SU-DHL-6 (cell line): ENCODE measurements around the gene RELN.

ENCODE experiments used
- H2AFZ ChIP-seq: fragments of 200-600 bp; sonication (generic); 2 replicates; pipeline ENCODE4 v1.6.1; 2014; ENCODE audit warnings: low read depth, mild to moderate bottlenecking, moderate library complexity, mixed read lengths, antibody characterized with exemption, low read length; ENCODE audit not compliant: severe bottlenecking
- H3F3A ChIP-seq: fragments of 200-600 bp; shearing (Covaris generic); 2 replicates; pipeline ENCODE4 v1.6.0; 2016; ENCODE audit warnings: antibody characterized with exemption, mild to moderate bottlenecking; ENCODE audit not compliant: insufficient read depth
- H3K27ac ChIP-seq: fragments of 200-600 bp; sonication (generic); 2 replicates; pipeline ENCODE4 v1.5.1; 2016; ENCODE audit warnings: low read depth, mild to moderate bottlenecking, low read length, moderate library complexity, mixed read lengths
- H3K27me3 ChIP-seq: fragments of 200-600 bp; sonication (generic), shearing (Covaris generic); 2 replicates; pipeline ENCODE4 v1.6.0; 2014; ENCODE audit warnings: mild to moderate bottlenecking, low read length
- H3K36me3 ChIP-seq: fragments of 200-600 bp; sonication (generic); 2 replicates; pipeline ENCODE4 v1.6.1; 2014; ENCODE audit warnings: mild to moderate bottlenecking, low read length, mixed read lengths
- H3K4me2 ChIP-seq: fragments of 300-600, 200-600 bp; shearing (Covaris generic), sonication (generic); 2 replicates; pipeline ENCODE4 v1.6.0; 2014; ENCODE audit warnings: low read length, low read depth, mild to moderate bottlenecking; ENCODE audit not compliant: poor library complexity, severe bottlenecking
- H3K4me3 ChIP-seq: fragments of 200-600 bp; sonication (generic); 2 replicates; pipeline ENCODE4 v1.5.1; 2014; ENCODE audit warnings: antibody characterized with exemption, low read length, mild to moderate bottlenecking, mixed read lengths; ENCODE audit not compliant: insufficient read depth, poor library complexity, severe bottlenecking
- H3K79me2 ChIP-seq: fragments of 200-600 bp; sonication (generic); 2 replicates; pipeline ENCODE4 v1.6.1; 2014; ENCODE audit warnings: mild to moderate bottlenecking, low read length, moderate library complexity; ENCODE audit not compliant: insufficient read depth
- H3K9ac ChIP-seq: fragments of 200-600 bp; sonication (generic); 2 replicates; pipeline ENCODE4 v1.7.0; 2014; ENCODE audit warnings: mild to moderate bottlenecking, low read length
- H3K9me2 ChIP-seq: fragments of 200-600 bp; sonication (generic); replicated peaks from 2 replicates; pipeline ENCODE4 v1.6.1; 2014; ENCODE audit warnings: low read length; ENCODE audit not compliant: insufficient read depth
- H3K9me3 ChIP-seq: fragments of 200-600 bp; sonication (generic); 2 replicates; pipeline ENCODE4 v1.6.1; 2014; ENCODE audit warnings: low read length, mixed read lengths; ENCODE audit not compliant: insufficient read depth
- H4K20me1 ChIP-seq: fragments of 200-600 bp; sonication (generic); 2 replicates; pipeline ENCODE4 v1.6.1; 2014; ENCODE audit warnings: low read depth, mild to moderate bottlenecking, antibody characterized with exemption, low read length, moderate library complexity, mixed read lengths
- EZH2phosphoT487 ChIP-seq: fragments of 200-600 bp; sonication (generic), shearing (Covaris generic); conservative IDR thresholded peaks from 2 replicates; pipeline ENCODE4 v1.6.1; 2018; ENCODE audit warnings: mild to moderate bottlenecking, antibody characterized with exemption, low read length, moderate library complexity, mixed read lengths
- TF ChIP-seq, protein P1 (sequence below): fragments of 200-600 bp; sonication (generic); IDR thresholded peaks from one replicate; pipeline ENCODE4 v1.5.1; 2017; ENCODE audit warnings: antibody characterized with exemption, mild to moderate bottlenecking, low read length, moderate library complexity; ENCODE audit not compliant: insufficient read depth, poor library complexity, severe bottlenecking

The RELN gene

DNA sequence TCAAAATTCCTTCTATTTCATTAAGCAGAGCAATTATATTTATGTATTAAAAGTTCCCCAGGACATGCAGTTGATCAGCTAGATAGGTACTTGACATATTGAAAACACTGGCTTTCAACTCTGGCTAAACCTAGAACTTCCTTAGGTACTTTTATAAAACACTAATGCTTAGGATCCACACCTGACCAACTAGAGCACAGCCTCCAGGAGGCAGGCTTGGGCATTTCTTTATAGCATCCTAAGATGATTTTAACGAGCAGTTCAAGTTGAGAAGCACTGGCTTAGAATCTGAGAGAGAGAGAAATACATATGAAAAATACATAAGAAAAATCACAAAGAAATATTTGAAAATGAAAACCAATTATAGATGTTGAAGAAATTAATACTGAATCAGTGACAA lies 564.3 kb downstream of the RELN start:
- Histone ChIP-seq H3K9me2 (no peaks in the 10 kb centered on the region), H3K4me2 (no peak overlapping the region), H3F3A (no peaks in the 10 kb centered on the region), H3K9ac (no peak overlapping the region), H3K36me3 (no peaks in the 10 kb centered on the region), H2AFZ (no peak overlapping the region), H3K27ac (no peak overlapping the region), H3K27me3 (no peaks in the 10 kb centered on the region), H3K9me3 (no peaks in the 10 kb centered on the region), H3K4me3 (no peak overlapping the region), H3K79me2 (no peaks in the 10 kb centered on the region), H4K20me1 (no peaks in the 10 kb centered on the region)
- no peak for TF ChIP-seq EZH2phosphoT487
- TF ChIP-seq, protein P1, sequence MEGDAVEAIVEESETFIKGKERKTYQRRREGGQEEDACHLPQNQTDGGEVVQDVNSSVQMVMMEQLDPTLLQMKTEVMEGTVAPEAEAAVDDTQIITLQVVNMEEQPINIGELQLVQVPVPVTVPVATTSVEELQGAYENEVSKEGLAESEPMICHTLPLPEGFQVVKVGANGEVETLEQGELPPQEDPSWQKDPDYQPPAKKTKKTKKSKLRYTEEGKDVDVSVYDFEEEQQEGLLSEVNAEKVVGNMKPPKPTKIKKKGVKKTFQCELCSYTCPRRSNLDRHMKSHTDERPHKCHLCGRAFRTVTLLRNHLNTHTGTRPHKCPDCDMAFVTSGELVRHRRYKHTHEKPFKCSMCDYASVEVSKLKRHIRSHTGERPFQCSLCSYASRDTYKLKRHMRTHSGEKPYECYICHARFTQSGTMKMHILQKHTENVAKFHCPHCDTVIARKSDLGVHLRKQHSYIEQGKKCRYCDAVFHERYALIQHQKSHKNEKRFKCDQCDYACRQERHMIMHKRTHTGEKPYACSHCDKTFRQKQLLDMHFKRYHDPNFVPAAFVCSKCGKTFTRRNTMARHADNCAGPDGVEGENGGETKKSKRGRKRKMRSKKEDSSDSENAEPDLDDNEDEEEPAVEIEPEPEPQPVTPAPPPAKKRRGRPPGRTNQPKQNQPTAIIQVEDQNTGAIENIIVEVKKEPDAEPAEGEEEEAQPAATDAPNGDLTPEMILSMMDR: no peak

DNA sequence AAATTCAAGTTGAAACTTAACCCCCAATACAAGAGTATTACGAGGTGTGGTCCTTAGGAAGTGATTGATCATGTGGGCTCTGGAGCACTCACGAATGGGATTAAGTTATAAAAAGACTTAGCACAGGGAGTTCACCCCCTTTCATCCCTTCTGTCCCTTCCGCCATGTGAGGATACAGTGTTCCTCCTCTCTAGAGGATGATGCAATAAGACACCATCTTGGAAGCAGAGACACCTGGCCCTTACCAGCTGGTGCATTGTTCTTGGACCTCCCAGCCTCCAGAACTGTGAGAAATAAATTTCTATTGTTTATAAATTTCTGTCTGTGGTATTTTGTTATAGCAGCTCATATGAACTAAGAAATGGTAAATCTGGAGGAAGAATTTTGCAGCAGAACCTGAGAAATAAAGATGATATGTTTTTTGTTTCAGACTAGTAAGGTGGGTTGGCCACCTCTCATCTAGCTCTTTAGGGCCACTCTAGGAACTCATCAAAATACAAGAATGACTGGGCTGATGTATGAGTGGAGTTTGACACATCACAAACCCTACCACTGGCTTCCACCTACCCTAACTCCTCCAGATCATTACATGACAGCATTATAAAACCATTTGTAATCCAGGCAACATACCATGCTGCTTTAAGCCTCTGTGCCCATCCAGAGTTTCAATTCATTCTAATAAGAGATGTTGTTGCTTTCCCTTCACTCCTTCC lies 565.8 kb downstream of the RELN start:
- no peaks in the 10 kb centered on the region for H4K20me1 ChIP-seq
- H3K79me2 ChIP-seq: no peaks in the 10 kb centered on the region
- no peaks in the 10 kb centered on the region for H3F3A ChIP-seq
- H3K4me3 ChIP-seq: no peak overlapping the region
- no peaks in the 10 kb centered on the region for H3K36me3 ChIP-seq
- no peak overlapping the region for H3K27ac ChIP-seq
- no peaks in the 10 kb centered on the region for H3K9me2 ChIP-seq
- no peaks in the 10 kb centered on the region for H3K9me3 ChIP-seq
- H3K27me3 ChIP-seq: no peaks in the 10 kb centered on the region
- no peak overlapping the region for H3K4me2 ChIP-seq
- H3K9ac ChIP-seq: no peak overlapping the region
- H2AFZ ChIP-seq: no peak overlapping the region
- no peak for TF ChIP-seq EZH2phosphoT487
- TF ChIP-seq, protein P1: no peak
